GM23338 (cell line): Measurements from ENCODE around the gene IKBIP. TPM values are rescaled to one million over a fixed set of nuclear protein-coding genes. Genes with fewer than 3 reads are reported as not detected.

Source experiments
- ATAC-seq: fragments of 200-7000 bp; cut with Tn5 transposase; 3 replicates; pipeline ENCODE4 v1.9.1; 2020
- DNase-seq: peaks from one replicate; pipeline ENCODE4 v3.0.0-alpha.2; 2015; ENCODE audit warnings: low spot score
- H2AFZ ChIP-seq: fragments of 200-600 bp; sonication (generic); 2 replicates; pipeline ENCODE4 v1.8.0; 2016; ENCODE audit warnings: antibody characterized with exemption, mild to moderate bottlenecking, moderate library complexity
- H3F3A ChIP-seq: fragments of 200-600 bp; sonication (generic); replicated peaks from 2 replicates; pipeline ENCODE4 v1.8.0; 2017; ENCODE audit warnings: antibody characterized with exemption, mixed run types, low read depth
- H3K27ac ChIP-seq: fragments of 200-600 bp; sonication (generic); 2 replicates; pipeline ENCODE4 v1.6.1; 2016; ENCODE audit warnings: low read depth
- H3K27me3 ChIP-seq: fragments of 200-600 bp; sonication (generic); 2 replicates; pipeline ENCODE4 v1.8.0; 2016; ENCODE audit warnings: mild to moderate bottlenecking, mixed run types, moderate library complexity; ENCODE audit not compliant: insufficient read depth
- H3K36me3 ChIP-seq: fragments of 200-600 bp; sonication (generic); 2 replicates; pipeline ENCODE4 v1.8.0; 2016; ENCODE audit warnings: mild to moderate bottlenecking; ENCODE audit not compliant: insufficient read depth
- H3K4me1 ChIP-seq: fragments of 200-600 bp; sonication (generic); 2 replicates; pipeline ENCODE4 v1.8.0; 2016; ENCODE audit warnings: mild to moderate bottlenecking, moderate library complexity; ENCODE audit not compliant: insufficient read depth
- H3K4me2 ChIP-seq: fragments of 200-600 bp; sonication (generic); 2 replicates; pipeline ENCODE4 v1.7.1; 2017; ENCODE audit warnings: mixed run types
- H3K4me3 ChIP-seq: fragments of 200-600 bp; sonication (generic); 2 replicates; pipeline ENCODE4 v1.6.1; 2016; ENCODE audit warnings: mixed run types
- H3K79me2 ChIP-seq: fragments of 200-600 bp; sonication (generic); replicated peaks from 2 replicates; pipeline ENCODE4 v1.8.0; 2017; ENCODE audit warnings: mild to moderate bottlenecking; ENCODE audit not compliant: insufficient read depth
- H3K9me2 ChIP-seq: fragments of 200-600 bp; sonication (generic); 2 replicates; pipeline ENCODE4 v1.8.0; 2017; ENCODE audit not compliant: insufficient read depth
- H4K20me1 ChIP-seq: fragments of 200-600 bp; sonication (generic); replicated peaks from 2 replicates; pipeline ENCODE4 v1.8.0; 2017; ENCODE audit warnings: mild to moderate bottlenecking; ENCODE audit not compliant: insufficient read depth
- H3K27ac Mint-ChIP-seq: 2 replicates; pipeline ENCODE4 v1.8.0; 2020; ENCODE audit warnings: inconsistent platforms, mild to moderate bottlenecking, moderate library complexity, mixed read lengths
- H3K27me3 Mint-ChIP-seq: 3 replicates; pipeline ENCODE4 v1.8.0; 2022; ENCODE audit warnings: low read depth, mild to moderate bottlenecking, moderate library complexity, mixed read lengths, inconsistent platforms; ENCODE audit not compliant: insufficient read depth, poor library complexity
- H3K36me3 Mint-ChIP-seq: 3 replicates; pipeline ENCODE4 v1.8.0; 2021; ENCODE audit warnings: low read depth, mild to moderate bottlenecking, inconsistent platforms, moderate library complexity, mixed read lengths
- H3K4me1 Mint-ChIP-seq: 3 replicates; pipeline ENCODE4 v1.8.0; 2020; ENCODE audit warnings: mild to moderate bottlenecking, inconsistent platforms, mixed read lengths
- H3K4me3 Mint-ChIP-seq: 3 replicates; pipeline ENCODE4 v1.8.0; 2021; ENCODE audit warnings: moderate library complexity, mild to moderate bottlenecking, inconsistent platforms, mixed read lengths
- H3K9me3 Mint-ChIP-seq: 3 replicates; pipeline ENCODE4 v1.8.0; 2020; ENCODE audit warnings: moderate library complexity, mild to moderate bottlenecking, inconsistent platforms, mixed read lengths
- CREB1 ChIP-seq: fragments of 250-450 bp; sonication (Bioruptor Pico); IDR thresholded peaks from 2 replicates; pipeline ENCODE4 v1.5.0; 2020; ENCODE audit warnings: low read depth, mild to moderate bottlenecking, moderate library complexity
- CTCF ChIP-seq, 2 experiments: fragments of 200-600 bp in 1 of 2; sonication (generic) in 1 of 2; conservative IDR thresholded peaks; 2 replicates each; pipeline versions ENCODE4 v1.5.1 to v1.6.1; 2016 to 2017; ENCODE audit warnings: antibody characterized with exemption in 2 of 2, low read depth in 2 of 2, mild to moderate bottlenecking in 2 of 2, moderate library complexity in 1 of 2
- JUNB ChIP-seq: IDR thresholded peaks from one replicate; pipeline ENCODE4 v1.6.1; 2016; ENCODE audit warnings: antibody characterized with exemption; ENCODE audit not compliant: unreplicated experiment
- POLR2AphosphoS5 ChIP-seq: IDR thresholded peaks from 2 replicates; pipeline ENCODE4 v1.6.1; 2016; ENCODE audit warnings: antibody characterized with exemption, low read depth
- REST ChIP-seq: IDR thresholded peaks from one replicate; pipeline ENCODE4 v1.6.1; 2018; ENCODE audit warnings: antibody characterized with exemption; ENCODE audit not compliant: unreplicated experiment
- STAT1 ChIP-seq: IDR thresholded peaks from one replicate; pipeline ENCODE4 v1.6.1; 2016; ENCODE audit warnings: antibody characterized with exemption; ENCODE audit not compliant: unreplicated experiment
- ZNF114 ChIP-seq: fragments of 250-450 bp; sonication (Bioruptor Pico); IDR thresholded peaks from 2 replicates; pipeline ENCODE4 v1.5.0; 2020; ENCODE audit warnings: mild to moderate bottlenecking, moderate library complexity
- long read RNA-seq: library from polyadenylated mRNA; unstranded; transcript quantifications from one replicate; pipeline ENCODE4 v2.0.0, GENCODE V29; 2020; ENCODE audit not compliant: unreplicated experiment
- polyA plus RNA-seq: library from polyadenylated mRNA; unstranded; fragments of >200 nt; fragmentation: Nextera tagmentation; extraction: Ambion mirVana; gene quantifications from 2 replicates; pipeline ENCODE4 v1.2.1, GENCODE V29; 2016
- total RNA-seq: library from RNA; depleted of rRNA; stranded (reverse); fragments of >200 nt; shearing (Covaris generic); gene quantifications from 2 replicates; pipeline ENCODE4 v1.2.3, GENCODE V29; 2014; rRNA removed

The IKBIP gene, protein sequence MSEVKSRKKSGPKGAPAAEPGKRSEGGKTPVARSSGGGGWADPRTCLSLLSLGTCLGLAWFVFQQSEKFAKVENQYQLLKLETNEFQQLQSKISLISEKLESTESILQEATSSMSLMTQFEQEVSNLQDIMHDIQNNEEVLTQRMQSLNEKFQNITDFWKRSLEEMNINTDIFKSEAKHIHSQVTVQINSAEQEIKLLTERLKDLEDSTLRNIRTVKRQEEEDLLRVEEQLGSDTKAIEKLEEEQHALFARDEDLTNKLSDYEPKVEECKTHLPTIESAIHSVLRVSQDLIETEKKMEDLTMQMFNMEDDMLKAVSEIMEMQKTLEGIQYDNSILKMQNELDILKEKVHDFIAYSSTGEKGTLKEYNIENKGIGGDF
- total RNA-seq = 15.4 and 17.8 TPM in 2 replicates
- 22.5 and 24.1 TPM in 2 replicates for polyA plus RNA-seq
- long read RNA-seq, transcript IKBIP-201 (3 exons, 3,189 nt) = major isoform, 11 of 17 reads
- long read RNA-seq, partial matches to known transcripts = 0 of 17 reads
- long read RNA-seq, other reads (novel, unspliced or antisense) = 2 of 17 reads

DNA sequence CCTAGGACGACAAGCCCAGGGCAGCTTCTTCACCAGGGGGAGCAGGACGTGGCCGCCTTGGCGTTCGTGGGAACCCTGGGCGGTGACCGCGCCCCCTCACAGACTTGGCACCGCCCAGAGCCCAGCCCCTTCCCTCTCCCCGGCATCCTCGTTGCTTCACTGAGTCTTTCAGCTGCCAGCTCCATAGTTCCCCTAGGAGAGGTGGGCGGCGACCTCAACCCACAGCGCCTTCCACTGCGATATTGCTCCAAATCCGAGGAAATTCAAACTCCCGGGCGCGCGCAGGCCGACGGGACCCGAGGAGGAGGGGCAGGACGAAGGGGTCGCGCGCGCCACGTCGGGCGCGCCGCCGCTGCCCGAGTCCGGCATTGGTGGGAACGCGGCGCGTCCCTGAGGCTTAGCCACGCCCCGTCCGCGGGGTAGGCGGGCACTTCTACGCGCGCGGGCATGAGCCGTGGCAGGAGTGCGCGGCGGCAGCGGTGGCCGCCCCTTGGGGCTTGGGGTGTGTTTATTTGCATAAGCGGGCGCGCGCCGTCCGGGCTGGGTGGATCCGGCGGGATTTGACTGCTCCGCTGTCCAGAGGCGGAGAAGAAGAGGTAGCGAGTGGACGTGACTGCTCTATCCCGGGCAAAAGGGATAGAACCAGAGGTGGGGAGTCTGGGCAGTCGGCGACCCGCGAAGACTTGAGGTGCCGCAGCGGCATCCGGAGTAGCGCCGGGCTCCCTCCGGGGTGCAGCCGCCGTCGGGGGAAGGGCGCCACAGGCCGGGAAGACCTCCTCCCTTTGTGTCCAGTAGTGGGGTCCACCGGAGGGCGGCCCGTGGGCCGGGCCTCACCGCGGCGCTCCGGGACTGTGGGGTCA, at the start of gene IKBIP, which contains the start of gene APAF1:
Gene IKBIP, minus strand, starts transcription at position 77 of the 860 bp plus-strand sequence. CDS start 87 bp downstream, outside the sequence.
Gene APAF1, plus strand, starts transcription at position 579 of the 860 bp plus-strand sequence. CDS start 3,070 bp downstream, outside the sequence.
- Histone ChIP-seq H2AFZ (peak within 1 kb of the TSS; percentile 97), H3K27ac (peak within 1 kb of the TSS; percentile 81; the same call in 1 of the 2 replicates), H3K4me1 (0 out of 2 replicates have a peak, but pooled peaks cover 12% of the 10 kb centered on the region), H3K4me2 (peak within 1 kb of the TSS; percentile 92), H3K27me3 (no peaks in the 10 kb centered on the region), H4K20me1 (peaks cover 8% of the 10 kb centered on the region; the same call in 1 of the 2 replicates), H3K4me3 (peak within 1 kb of the TSS; percentile 86), H3K36me3 (no peaks in the 10 kb centered on the region; the same call in 1 of the 2 replicates), H3K9me2 (no peaks in the 10 kb centered on the region), H3F3A (0 out of 2 replicates have a peak, but pooled peaks cover 5% of the 10 kb centered on the region), H3K79me2 (peaks cover 60% of the 10 kb centered on the region)
- TF ChIP-seq JUNB = no peak
- TF ChIP-seq STAT1 = no peak
- 0 out of 4 replicates have a peak, but pooled peaks of 1 of the 2 experiments have one; percentile 2 for TF ChIP-seq CTCF (conservative IDR thresholded peaks at IDR 0.05; ENCODE audit: low read depth in 2 of 2)
- peak; percentile 67 for TF ChIP-seq POLR2AphosphoS5
- no peak; the same call in 1 of the 2 replicates for TF ChIP-seq ZNF114 (CRISPR knock-in tag)
- no peak for TF ChIP-seq REST
- peak; percentile 65 for TF ChIP-seq CREB1 (CRISPR knock-in tag)
- Mint-ChIP-seq H3K27ac (peak within 1 kb of the TSS; percentile 89; the same call in 1 of the 2 replicates), H3K9me3 (no peaks in the 10 kb centered on the region), H3K27me3 (peaks cover 11% of the 10 kb centered on the region), H3K36me3 (peaks cover 8% of the 10 kb centered on the region; the same call in 1 of the 3 replicates), H3K4me1 (peaks cover 11% of the 10 kb centered on the region), H3K4me3 (peak within 1 kb of the TSS; percentile 94)
- DNase-seq (peak; percentile 96), ATAC-seq (peak; percentile 85)
